GM21529 (cell line): ENCODE data around the gene USP7.
A peak's percentile ranks its signal among the peaks of the same experiment; 100 is the strongest.

Experiments
- ATAC-seq: cut with Tn5 transposase; IDR thresholded peaks from one replicate; pipeline ENCODE4 v1.9.1; 2021; ENCODE audit not compliant: unreplicated experiment

The USP7 gene

DNA sequence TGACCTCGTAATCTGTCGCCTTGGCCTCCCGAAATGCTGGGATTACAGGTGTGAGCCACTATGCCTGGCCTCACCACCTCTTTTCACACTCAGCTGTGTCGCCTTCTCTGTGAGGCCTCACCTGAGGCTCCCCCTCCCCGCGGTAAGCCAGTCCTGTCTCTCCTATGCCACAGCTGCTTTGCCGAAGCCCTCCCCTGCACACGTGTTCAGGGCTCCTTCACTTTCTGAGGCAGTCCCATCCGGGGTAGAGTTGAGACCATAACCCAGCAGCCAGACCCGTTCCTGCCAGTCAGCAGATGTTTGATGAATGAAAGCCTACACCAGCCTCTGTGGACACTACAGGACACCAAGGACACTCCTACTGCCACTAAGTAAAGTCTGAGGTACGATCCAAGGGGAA, 10.6 kb downstream of the USP7 start:
- no peak for ATAC-seq

DNA sequence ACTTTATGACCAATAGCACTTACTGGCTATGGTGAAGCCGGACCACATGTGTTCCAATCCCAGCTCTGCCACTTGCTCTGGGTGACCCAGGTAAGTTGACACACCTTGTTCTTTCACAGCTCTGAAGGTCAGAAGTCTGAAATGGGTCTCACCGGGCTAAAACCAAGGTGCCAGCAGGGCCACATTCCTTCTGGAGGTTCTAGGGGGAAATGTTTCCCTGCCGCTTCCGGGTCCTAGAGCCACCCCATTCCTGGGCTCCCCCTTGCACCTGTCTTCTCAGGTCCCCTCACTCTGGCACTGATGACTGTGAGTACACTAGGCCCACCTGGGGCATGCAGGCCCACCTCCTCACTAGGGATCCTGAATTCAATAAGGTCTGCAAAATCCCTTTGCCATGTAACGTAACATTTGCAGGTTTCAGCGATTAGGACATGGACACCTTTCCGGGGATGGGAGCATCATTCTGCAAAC, 11.4 kb downstream of the USP7 start:
- ATAC-seq: no peak

DNA sequence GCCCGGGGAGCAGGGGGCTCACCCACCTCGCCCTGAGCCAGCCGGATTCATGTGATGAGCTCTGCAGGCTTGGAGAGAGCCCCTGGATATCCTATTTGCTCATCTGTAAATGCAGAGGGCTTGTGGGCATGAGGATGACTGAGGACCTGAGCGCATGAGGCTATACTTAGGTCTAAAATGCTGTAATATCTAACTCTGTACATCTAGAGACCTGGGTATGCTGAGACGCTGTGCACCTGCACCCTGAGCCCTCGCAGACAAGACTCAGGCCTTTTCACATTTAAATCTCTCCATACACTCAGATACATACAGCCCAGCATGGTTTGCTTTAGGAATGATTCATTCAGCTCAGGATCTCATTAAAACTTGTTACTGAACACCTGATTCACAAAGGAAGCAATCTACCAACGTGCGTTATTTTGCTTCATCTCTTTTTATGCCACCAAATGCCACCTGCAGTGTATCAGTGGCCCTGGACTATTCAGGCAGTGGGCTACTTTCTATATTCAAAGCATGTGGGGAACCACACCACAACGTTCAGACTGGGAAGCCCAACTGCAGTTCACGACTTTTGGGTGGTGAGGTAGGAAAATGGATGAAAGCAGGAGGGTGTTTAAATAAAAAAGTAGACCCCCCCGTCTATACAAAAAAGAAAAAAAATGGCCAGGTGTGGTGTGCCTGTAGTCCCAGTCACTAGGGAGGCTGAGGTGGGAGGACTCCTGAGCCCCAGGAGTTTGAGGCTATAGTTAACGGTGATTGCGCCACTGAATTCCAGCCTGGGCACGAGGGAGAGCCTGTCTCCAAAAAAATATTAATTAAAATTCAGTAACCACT, 12.0 kb downstream of the USP7 start:
- peak; percentile 45 for ATAC-seq

DNA sequence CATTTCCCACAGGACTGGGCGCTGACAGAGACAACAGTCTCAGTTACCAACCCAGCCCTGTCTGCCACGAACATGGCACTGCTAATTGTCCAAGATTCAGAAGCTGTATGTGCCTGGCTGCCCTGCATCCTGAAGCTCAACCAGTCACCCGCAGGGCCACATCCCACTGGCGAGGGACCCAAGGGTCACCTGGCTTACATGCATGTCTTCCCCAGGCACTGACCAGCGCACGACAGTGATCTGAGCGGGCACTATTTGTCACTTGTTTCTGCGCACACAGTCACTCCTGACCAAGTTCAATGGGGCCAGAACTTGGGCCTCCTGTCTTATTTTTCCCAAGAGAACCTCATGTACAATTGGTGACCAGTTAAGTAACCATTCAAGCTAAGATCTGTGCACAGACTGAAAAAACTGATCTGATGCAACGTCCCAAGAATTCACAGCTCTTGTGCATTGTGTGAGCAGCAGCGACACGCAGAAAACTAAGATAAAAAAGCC, 13.1 kb downstream of the USP7 start:
- ATAC-seq: no peak

DNA sequence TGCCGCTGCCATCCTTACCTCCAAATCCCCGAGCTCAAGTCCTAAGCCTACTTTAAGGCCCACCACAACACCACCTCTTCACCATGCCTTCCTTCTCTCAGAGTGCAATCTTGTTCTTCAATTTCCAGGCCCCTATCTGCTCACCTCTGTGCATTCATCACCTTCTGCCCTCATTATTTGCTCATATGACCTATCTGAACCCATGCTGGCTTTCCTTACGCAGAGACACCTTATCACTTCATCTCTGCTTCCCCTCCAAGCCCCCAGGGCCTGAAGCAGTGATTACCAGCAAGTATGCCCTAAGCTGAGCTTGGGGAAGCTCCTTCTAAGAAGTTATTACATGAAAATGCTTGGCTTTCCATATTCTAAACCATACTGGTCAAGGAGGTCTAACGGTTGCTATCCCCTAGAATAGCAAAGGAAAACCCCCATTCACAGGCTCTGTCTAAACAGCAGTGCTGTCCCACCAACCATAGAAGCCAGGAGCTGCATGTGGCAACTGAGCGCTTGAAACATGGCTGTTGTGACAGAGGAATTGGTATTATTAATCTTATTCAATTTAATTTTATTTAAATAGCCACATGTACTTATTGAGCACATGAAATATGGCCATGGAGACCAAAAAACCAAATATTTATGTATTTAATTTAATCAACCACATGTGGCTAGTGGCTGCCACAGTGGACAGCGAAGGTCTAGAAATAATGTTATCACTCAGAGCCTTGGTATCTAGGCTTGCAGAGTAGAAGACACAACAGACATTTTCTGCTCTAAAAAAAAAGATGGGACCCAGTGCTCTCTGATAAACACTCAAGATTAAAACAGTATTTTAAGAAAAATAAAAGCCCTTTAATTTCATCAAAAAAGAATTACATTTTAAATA, 13.9 kb downstream of the USP7 start:
- no peak for ATAC-seq

DNA sequence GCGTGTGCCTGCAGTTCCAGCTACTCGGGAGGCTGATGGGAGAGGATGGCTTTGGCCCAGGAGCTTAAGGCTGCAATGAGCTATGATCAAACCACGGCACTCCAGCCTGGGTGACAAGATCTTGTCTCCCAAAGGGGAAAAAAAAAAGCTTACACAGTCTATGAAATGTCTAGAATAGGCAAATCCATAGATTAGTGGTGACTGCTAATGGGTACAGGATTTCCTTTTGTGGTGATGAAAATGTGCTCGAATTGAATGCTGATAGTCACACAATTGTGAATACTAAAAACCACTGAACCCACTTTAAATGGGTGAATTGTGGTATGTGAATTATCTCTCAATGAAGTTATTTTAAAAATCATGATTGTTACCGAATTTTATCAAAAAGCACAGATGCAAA, 14.9 kb downstream of the USP7 start:
- ATAC-seq: no peak

DNA sequence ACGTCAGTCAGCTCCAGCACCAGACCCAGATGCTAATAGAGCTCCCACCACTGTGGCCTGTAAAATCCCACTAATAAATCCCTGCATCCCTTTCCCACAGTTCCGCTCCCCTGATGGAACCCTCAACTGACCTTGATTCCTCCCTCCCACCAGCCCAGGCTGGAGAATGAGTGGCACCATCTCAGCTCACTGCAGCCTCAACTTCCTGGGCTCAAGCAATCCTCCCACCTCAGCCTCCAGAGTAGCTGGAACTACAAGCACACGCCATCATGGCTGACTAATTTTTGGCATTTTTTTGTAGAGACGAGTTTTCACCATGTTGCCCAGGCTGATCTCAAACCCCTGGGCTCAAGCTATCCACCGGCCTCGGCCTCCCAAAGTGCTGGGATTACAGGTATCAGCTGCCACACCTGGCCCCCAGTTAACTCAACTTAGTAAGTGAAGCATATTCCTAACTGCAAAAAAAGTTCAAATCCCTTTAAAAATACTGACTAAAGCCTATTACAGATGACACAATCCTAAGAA, 15.6 kb downstream of the USP7 start:
- no peak for ATAC-seq

DNA sequence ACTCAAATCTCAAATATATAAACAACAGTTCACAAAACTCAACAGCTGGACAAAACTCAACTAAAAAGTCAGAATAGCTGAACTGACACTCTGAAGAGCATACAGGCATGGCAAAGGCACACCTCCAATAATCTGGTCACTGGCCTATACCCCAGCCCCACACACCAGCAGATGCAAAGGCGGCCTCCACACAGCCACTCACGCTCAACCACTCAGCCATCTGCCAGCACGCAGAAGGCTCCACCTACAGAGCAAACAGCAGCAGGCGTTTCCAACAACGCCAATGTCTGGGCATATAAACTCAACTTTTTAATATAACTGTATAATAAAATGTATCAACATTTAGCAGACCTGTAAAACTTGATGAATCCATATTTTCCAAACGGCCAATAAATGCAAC, 17.2 kb downstream of the USP7 start:
- ATAC-seq: no peak

DNA sequence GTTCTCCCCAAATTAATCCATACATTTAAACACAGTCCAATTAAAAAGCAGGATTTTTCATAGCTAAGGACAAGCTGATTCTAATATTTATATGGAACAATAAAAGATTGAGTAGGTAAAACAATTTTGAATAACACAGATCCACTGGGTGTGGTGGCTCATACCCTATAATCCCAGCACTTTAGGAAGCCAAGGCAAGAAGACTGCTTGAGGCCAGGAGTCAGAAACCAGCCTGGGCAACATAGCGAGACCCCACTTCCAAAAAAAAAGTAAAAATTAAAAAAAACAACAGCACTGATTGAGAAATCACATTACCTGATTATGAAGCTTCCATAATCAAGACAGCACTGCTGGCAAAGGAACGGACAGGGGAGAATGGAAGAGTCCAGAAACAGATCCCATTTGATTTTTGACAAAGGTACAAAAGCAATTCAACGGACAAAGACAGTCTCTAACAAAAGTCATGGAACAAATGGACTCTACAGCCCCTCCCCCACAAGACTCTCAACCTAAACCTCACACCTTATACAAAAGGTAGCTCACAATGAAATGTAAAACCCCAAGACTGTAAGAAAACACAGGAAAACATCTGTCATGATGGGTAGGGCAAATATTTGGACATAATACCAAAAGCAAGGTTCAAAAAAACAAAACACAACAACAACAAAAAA, 17.9 kb downstream of the USP7 start:
- ATAC-seq: no peak

DNA sequence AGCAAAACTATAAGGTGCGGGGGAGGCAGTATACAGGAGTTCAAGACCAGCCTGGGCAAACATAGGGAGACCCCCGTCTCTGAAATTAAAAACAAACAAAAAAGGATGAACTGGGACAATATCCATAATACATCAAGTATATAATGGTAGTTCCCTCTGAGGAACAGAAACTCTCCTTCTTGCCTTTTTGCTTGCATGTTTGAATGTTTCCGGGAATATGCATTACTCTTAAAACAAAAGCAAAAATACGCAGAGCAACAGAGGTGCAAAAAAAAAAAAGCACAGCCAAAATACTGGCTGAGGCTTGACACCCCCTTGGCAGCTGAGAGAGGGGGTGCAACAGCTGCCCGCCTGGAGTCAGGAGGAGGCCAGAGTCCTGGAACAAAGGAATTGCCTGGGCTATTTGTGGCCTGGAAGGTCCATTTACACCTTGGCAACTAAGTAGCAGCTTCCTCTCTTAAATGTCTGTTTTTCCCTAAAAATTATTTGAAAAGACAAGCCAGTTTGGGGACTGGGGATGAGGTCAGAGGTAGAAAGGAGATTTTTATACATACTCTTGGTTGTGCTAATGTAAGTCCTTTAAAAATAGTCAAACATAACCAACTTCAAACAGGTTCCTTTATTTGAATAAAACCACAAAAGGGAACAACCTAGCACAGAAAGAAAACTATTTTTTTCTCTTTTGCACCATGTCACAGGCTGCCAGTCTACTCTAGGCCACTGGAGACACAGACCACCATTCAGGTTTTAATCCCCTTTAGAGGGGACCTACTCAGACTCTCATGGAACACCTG, 19.5 kb downstream of the USP7 start:
- ATAC-seq: peak; percentile 73

DNA sequence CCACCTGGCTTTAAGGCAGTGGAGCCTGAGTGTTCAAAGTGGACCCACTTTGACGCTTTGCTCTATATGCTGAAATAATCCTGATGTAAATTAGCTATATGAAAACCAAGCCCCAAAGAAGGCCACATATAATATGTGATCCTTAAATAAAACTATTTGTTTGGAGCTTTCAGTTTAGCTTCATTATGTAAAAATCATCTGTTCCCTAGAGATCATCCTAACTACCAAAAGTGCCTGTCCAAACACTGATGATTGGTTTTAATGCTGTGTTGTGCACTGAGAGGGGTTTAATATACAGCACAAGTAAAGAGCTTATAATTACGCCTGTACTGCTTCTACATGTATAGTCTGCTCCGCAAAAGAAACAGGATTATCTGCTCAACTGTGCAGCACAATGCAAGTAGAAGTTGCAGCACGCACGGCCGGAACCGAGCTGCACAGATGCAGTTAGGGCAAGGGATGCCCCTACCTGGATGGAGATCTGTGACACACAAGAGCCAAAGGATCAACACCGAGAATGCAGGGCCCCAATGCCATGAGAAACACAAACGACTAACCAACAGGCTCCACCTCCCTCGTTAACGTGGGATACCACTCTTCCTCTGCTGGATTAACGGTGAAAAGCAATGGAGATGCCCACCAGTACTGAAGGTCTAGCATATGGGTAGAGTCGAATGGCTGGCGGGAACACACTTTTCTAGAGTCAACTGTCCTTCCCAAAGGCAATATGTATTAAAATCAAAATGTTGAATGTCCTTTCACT, 20.5 kb downstream of the USP7 start:
- no peak for ATAC-seq

DNA sequence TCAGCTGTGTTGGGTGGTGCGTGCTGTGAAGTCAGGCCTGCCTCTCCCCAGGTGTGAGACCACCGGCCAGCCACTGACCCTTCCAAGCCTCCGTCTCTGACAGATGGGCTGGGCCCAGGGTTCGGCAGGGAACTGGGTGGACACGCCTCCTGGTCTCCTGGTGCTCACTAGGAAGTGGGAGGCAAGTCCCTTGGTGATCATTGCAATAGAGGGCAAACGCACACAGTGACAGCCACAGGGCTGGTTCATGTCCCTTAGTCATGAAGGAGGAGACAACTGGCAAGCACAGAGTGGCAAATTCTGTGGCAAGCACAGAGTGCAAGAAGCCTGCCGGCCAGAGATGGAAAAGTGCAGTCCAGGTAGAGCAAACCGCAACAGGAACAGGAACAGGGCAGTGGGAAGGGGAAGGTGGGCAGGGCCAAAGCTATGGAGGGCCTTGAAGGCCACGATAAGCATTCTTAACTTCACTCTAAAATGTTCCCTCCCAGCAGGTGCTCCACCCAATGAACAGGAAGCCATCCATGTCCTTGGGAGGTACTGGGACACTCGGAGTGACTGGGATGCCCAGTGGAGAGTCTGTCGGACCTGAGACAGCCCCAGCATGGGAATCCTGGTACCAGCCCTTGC, 21.9 kb downstream of the USP7 start:
- ATAC-seq: no peak

DNA sequence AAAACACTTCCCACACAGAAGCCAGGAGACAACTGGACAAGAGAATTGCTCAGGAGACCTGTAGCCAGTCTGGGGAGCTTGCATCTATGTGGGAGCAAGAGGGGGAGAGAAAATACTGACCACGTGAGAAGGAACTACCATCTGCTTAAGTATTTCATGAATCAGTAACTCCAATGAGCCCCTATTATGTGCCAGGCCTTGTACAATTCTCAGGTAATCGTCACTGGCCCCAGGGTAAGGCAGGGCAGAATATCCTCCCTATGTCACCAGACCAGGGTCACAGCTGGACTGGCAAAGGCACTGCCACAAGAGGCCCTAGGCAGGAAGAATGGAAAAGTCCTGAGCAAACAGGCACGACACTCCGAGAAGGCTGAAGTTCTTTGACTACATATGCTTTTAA, 25.9 kb downstream of the USP7 start:
- ATAC-seq: no peak

DNA sequence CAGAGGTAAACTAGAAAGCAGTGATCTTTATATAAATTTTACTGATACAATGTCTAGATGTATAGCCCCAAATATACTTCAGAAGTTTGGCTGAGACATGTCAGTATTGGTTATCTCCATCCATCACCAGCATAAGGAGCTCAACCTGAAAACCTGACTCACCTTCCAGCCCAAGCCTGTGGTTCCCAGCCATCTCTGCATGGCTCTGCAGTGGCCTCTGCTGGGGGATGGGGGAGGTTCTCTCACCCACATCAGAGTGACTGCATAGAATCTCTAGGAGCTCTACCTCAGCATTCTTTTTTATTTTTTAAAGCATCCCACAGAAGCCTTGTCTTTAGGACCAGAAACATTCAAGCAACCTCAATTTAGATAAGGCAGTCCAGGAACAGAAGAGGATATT, 27.3 kb downstream of the USP7 start:
- ATAC-seq: peak; percentile 81

DNA sequence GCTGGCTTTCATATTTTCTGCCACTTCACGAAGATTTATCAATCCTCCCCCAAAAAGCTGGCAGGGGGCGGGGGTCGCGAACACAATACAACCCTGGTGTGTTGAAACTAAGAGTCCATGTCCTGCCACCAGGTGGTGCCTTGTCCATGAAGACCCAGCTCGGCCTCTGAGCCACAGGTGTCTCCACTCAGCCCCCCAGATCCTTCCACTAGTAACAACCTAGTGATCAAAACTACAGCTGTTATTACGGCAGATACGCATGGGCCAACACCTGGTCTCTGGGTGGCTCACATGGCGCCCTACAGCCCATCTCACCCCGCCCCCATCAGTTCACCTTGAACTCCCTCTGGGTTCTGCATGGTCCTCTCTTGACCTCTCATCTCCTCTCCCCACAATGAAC, 27.7 kb downstream of the USP7 start:
- peak; percentile 22 for ATAC-seq

DNA sequence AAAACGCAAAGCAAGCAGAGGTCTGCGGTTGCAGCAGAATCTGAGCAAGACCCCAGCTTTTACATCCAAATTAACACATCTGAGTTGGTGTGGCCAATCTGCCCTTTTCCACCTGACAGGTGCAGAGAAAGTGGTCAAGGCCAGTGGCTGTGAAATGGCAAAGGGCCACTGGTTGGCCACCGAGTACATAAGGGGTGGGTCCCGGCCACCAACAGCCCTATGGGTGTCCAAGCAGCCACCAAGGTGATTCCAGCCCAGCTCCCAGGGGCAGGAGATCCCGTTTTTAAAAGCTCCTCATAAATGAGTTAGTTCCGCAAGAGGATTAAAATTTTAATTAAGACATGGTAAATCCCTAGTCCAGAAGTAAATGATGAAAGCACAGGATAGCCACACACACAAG, 29.1 kb downstream of the USP7 start:
- ATAC-seq: no peak

DNA sequence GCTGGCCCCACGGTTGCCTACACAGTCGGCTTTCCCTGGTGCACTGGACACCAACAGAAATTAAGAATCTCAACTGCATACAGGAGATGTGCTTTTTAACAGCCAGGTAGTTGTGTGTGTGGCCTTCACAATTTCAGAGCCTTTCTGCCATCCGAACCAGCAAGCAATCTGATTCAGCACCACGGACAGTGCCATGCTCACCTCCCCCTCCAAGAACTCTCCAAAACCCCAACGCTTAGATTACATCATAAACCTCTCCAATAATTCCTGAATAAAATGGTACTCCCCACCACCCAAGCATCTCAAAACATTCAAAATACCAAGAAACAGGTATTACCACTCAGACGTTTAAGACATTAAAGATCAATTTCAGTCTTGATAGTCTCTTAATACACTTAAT, 31.8 kb downstream of the USP7 start:
- ATAC-seq: no peak

DNA sequence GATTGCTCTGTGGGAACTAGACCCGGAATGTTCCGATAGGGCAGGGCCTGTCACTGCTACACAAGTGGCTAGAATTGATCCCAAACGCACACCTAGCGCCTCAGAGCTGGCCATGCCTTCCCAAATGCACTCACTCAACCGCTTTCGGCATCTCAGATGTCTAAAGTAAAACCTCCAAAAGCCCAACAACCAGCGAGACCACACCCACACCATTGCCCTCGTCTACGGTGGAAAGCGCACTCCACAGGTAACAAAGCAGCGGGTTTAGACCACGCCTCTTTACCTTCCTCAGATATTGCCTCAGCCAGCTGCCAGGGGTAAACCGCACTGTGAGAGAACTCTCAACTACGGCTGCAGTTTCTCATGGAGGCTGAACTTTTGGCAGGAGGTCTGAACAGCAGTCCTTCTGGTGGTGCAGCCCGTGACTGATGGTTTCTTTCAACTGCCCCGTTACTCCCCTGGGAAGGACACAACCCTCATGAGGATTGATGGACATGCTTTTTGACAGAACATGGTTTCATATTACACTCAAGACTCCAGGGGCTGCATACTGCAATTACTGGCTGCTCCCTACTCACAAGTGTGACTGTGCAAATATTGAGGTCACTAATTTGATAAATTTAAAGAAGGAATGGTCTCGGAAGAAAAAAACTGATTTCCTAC, 34.5 kb downstream of the USP7 start:
- ATAC-seq: peak; percentile 61
